ENCODE measurements around the gene KMT2C. TPM values are rescaled to one million over a fixed set of nuclear protein-coding genes. Genes with fewer than 3 reads are reported as not detected.

KMT2C gene
- polyA plus RNA-seq, 1 donor from 2014 or later: 29.8 TPM

DNA sequence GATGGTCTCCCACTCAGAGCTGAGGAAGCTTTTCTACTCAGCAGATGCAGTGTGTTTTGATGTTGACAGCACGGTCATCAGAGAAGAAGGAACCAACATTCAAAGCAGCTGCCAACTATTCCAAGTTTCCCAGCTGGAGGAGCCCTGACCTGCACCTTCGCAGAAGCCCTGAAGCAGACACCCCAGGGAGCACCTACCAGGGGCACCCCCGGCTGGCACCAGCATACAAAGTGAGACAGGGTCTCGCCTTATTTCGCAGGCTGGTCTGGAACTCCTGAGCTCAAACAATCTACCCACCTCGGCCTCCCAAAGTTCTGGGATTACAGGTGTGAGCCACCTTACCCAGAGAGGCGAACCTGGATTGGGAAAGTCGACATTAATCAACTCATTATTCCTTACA is 68.6 kb downstream of the KMT2C start:
- H3K79me2 ChIP-seq (replicated peaks; ENCODE audit: insufficient read depth, low read length): peaks cover 92% of the 10 kb centered on the region
- no peaks in the 10 kb centered on the region for H4K20me1 ChIP-seq (ENCODE audit: insufficient read depth)
- H3K27ac ChIP-seq (ENCODE audit: low read length): no peak overlapping the region
- no peak overlapping the region for H3K9ac ChIP-seq (ENCODE audit: low read length)
- H3K36me3 ChIP-seq (ENCODE audit: insufficient read depth, low read length): no peaks in the 10 kb centered on the region
- no peak for TF ChIP-seq RAD21 (conservative IDR thresholded peaks at IDR 0.05)
- TF ChIP-seq MXI1 (conservative IDR thresholded peaks at IDR 0.05; ENCODE audit: poor library complexity, severe bottlenecking): no peak
- no peak for TF ChIP-seq EZH2 (IDR thresholded peaks at IDR 0.05; ENCODE audit: borderline replicate concordance, insufficient read depth, low read length, poor library complexity, severe bottlenecking)
- TF ChIP-seq SMC3 (conservative IDR thresholded peaks at IDR 0.05; ENCODE audit: poor library complexity): no peak
- TF ChIP-seq EP300 (conservative IDR thresholded peaks at IDR 0.05; ENCODE audit: poor library complexity, severe bottlenecking): no peak
- TF ChIP-seq, protein P1, sequence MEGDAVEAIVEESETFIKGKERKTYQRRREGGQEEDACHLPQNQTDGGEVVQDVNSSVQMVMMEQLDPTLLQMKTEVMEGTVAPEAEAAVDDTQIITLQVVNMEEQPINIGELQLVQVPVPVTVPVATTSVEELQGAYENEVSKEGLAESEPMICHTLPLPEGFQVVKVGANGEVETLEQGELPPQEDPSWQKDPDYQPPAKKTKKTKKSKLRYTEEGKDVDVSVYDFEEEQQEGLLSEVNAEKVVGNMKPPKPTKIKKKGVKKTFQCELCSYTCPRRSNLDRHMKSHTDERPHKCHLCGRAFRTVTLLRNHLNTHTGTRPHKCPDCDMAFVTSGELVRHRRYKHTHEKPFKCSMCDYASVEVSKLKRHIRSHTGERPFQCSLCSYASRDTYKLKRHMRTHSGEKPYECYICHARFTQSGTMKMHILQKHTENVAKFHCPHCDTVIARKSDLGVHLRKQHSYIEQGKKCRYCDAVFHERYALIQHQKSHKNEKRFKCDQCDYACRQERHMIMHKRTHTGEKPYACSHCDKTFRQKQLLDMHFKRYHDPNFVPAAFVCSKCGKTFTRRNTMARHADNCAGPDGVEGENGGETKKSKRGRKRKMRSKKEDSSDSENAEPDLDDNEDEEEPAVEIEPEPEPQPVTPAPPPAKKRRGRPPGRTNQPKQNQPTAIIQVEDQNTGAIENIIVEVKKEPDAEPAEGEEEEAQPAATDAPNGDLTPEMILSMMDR (IDR thresholded peaks at IDR 0.05; ENCODE audit: poor library complexity, severe bottlenecking): no peak
- TF ChIP-seq POLR2AphosphoS5 (IDR thresholded peaks at IDR 0.05): no peak
- TF ChIP-seq, protein P2, sequence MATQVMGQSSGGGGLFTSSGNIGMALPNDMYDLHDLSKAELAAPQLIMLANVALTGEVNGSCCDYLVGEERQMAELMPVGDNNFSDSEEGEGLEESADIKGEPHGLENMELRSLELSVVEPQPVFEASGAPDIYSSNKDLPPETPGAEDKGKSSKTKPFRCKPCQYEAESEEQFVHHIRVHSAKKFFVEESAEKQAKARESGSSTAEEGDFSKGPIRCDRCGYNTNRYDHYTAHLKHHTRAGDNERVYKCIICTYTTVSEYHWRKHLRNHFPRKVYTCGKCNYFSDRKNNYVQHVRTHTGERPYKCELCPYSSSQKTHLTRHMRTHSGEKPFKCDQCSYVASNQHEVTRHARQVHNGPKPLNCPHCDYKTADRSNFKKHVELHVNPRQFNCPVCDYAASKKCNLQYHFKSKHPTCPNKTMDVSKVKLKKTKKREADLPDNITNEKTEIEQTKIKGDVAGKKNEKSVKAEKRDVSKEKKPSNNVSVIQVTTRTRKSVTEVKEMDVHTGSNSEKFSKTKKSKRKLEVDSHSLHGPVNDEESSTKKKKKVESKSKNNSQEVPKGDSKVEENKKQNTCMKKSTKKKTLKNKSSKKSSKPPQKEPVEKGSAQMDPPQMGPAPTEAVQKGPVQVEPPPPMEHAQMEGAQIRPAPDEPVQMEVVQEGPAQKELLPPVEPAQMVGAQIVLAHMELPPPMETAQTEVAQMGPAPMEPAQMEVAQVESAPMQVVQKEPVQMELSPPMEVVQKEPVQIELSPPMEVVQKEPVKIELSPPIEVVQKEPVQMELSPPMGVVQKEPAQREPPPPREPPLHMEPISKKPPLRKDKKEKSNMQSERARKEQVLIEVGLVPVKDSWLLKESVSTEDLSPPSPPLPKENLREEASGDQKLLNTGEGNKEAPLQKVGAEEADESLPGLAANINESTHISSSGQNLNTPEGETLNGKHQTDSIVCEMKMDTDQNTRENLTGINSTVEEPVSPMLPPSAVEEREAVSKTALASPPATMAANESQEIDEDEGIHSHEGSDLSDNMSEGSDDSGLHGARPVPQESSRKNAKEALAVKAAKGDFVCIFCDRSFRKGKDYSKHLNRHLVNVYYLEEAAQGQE (IDR thresholded peaks at IDR 0.05; ENCODE audit: borderline replicate concordance): no peak
- no peak for TF ChIP-seq TAF1 (IDR thresholded peaks at IDR 0.05; ENCODE audit: low read depth)
- no peak overlapping the region for H2AFZ ChIP-seq (ENCODE audit: low read depth, low read length)
- H3K9me2 ChIP-seq (ENCODE audit: insufficient read depth, low read length): no peaks in the 10 kb centered on the region
- no peaks in the 10 kb centered on the region for H3F3A ChIP-seq (ENCODE audit: insufficient read depth, low read length, poor library complexity, severe bottlenecking)
- no peaks in the 10 kb centered on the region for H3K27me3 ChIP-seq (ENCODE audit: insufficient read depth, low read depth, low read length)
- H3K4me3 ChIP-seq (ENCODE audit: low read length): no peak overlapping the region
- H3K4me2 ChIP-seq (ENCODE audit: low read length): no peak overlapping the region
- H3K9me3 ChIP-seq (ENCODE audit: low read length): no peaks in the 10 kb centered on the region

DNA sequence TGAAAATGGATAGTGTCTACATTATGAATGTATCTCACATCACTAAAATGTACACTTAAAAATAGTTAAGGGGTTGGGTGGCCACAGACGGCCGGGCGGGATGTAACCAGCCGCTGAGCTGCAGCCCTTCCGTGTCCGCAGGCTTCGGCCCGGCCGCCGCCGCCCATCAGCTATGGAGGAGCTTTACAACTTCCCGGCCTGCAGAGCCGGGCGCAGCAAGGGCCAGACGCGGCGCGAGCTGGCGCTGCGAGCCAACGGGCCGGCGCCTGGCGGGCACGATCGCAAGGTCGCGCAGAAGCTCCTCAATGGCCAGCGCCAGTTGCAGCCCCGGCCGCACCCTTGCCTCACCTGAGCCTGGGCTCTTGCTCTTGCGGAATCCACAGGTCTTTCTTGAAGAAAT is 69.1 kb downstream of the KMT2C start:
- no peaks in the 10 kb centered on the region for H3K27me3 ChIP-seq (ENCODE audit: insufficient read depth, low read depth, low read length)
- H4K20me1 ChIP-seq (ENCODE audit: insufficient read depth): no peaks in the 10 kb centered on the region
- H3K9ac ChIP-seq (ENCODE audit: low read length): no peak overlapping the region
- H3K9me3 ChIP-seq (ENCODE audit: low read length): no peaks in the 10 kb centered on the region
- no peak for TF ChIP-seq EZH2 (IDR thresholded peaks at IDR 0.05; ENCODE audit: borderline replicate concordance, insufficient read depth, low read length, poor library complexity, severe bottlenecking)
- no peak overlapping the region for H2AFZ ChIP-seq (ENCODE audit: low read depth, low read length)
- no peaks in the 10 kb centered on the region for H3K9me2 ChIP-seq (ENCODE audit: insufficient read depth, low read length)
- H3K4me3 ChIP-seq (ENCODE audit: low read length): no peak overlapping the region
- no peaks in the 10 kb centered on the region for H3K36me3 ChIP-seq (ENCODE audit: insufficient read depth, low read length)
- peaks cover 92% of the 10 kb centered on the region for H3K79me2 ChIP-seq (replicated peaks; ENCODE audit: insufficient read depth, low read length)
- H3K4me2 ChIP-seq (ENCODE audit: low read length): no peak overlapping the region
- H3F3A ChIP-seq (ENCODE audit: insufficient read depth, low read length, poor library complexity, severe bottlenecking): no peaks in the 10 kb centered on the region
- no peak overlapping the region for H3K27ac ChIP-seq (ENCODE audit: low read length)
